ENCODE results near the gene TCFL5.

DNA sequence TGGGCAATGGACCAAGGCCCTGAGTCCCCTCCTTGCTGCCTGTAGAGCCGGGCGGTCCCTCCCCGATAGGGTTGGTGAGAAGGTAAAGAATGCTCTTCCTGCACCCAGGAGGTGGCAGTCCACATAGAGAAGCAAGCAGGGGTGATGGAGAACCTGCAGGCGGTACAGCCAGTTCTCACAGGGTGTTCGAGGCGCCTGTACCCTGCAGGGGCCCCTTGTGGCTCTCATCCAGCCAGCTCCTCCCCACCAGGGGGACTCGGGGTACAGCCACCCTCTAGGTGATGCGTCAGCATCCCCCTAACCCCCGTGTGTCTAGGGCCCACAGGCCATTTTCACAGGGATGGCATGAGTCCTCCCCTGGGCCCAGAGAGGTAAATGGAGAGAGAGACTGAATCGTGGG is 49.9 kb downstream of the TCFL5 start:
- TF ChIP-seq, protein P1, sequence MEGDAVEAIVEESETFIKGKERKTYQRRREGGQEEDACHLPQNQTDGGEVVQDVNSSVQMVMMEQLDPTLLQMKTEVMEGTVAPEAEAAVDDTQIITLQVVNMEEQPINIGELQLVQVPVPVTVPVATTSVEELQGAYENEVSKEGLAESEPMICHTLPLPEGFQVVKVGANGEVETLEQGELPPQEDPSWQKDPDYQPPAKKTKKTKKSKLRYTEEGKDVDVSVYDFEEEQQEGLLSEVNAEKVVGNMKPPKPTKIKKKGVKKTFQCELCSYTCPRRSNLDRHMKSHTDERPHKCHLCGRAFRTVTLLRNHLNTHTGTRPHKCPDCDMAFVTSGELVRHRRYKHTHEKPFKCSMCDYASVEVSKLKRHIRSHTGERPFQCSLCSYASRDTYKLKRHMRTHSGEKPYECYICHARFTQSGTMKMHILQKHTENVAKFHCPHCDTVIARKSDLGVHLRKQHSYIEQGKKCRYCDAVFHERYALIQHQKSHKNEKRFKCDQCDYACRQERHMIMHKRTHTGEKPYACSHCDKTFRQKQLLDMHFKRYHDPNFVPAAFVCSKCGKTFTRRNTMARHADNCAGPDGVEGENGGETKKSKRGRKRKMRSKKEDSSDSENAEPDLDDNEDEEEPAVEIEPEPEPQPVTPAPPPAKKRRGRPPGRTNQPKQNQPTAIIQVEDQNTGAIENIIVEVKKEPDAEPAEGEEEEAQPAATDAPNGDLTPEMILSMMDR (IDR thresholded peaks at IDR 0.05) = no peak
- TF ChIP-seq POLR2A (IDR thresholded peaks at IDR 0.05) = no peak
